H1 (cell line): ENCODE data around the gene GALNT18. TPM values are rescaled to one million over a fixed set of nuclear protein-coding genes. Genes with fewer than 3 reads are reported as not detected.

Experiments used
- CTCF ChIA-PET: fragments of 300-600 bp; sonication (Branson Sonifier 250); formaldehyde crosslinking; loops from one replicate; lab custom pipeline; 2021; ENCODE audit not compliant: partially characterized antibody; lab: Charles Lee
- POLR2A ChIA-PET: fragments of 300-600 bp; sonication (Branson Sonifier 250); formaldehyde crosslinking; loops from one replicate; lab custom pipeline; 2021; ENCODE audit warnings: inconsistent platforms; ENCODE audit not compliant: partially characterized antibody; lab: Charles Lee
- DNase-seq, 2 experiments: peaks; one replicate each; pipeline versions ENCODE4 v3.0.0 to v3.0.0-alpha.2; 2010 to 2022; ENCODE audit warnings: low spot score in 2 of 2, low read depth in 1 of 2, mixed read lengths in 1 of 2
- FAIRE-seq: peaks from 2 replicates; lab custom pipeline; 2011; peaks lifted over from hg19 to GRCh38; lab: Jason Lieb, UNC
- H2AFZ ChIP-seq: 2 replicates; pipeline ENCODE4 v1.8.1; 2012; ENCODE audit warnings: low read length, inconsistent platforms
- H2AK5ac ChIP-seq: 2 replicates; pipeline ENCODE4 v1.6.1; 2013; ENCODE audit warnings: low read depth, low read length
- H2BK120ac ChIP-seq: replicated peaks from 2 replicates; pipeline ENCODE3; 2013; ENCODE audit warnings: low read depth, low read length, inconsistent platforms
- H2BK12ac ChIP-seq: 2 replicates; pipeline ENCODE4 v1.6.1; 2013; ENCODE audit warnings: low read depth, low read length
- H2BK15ac ChIP-seq: 2 replicates; pipeline ENCODE4 v1.6.1; 2013; ENCODE audit warnings: low read length
- H2BK20ac ChIP-seq: 2 replicates; pipeline ENCODE4 v1.6.1; 2013; ENCODE audit warnings: low read length
- H2BK5ac ChIP-seq: 2 replicates; pipeline ENCODE4 v1.6.1; 2013; ENCODE audit warnings: low read depth, low read length
- H3K14ac ChIP-seq: 2 replicates; pipeline ENCODE4 v1.6.1; 2013; ENCODE audit warnings: inconsistent platforms; ENCODE audit not compliant: insufficient read length
- H3K18ac ChIP-seq: 2 replicates; pipeline ENCODE4 v1.6.1; 2013; ENCODE audit warnings: low read length; ENCODE audit errors: extremely low read depth
- H3K23ac ChIP-seq: 2 replicates; pipeline ENCODE4 v1.6.1; 2013; ENCODE audit warnings: inconsistent platforms; ENCODE audit not compliant: insufficient read length
- H3K23me2 ChIP-seq: 2 replicates; pipeline ENCODE4 v1.6.1; 2013; ENCODE audit warnings: low read depth, low read length
- H3K27ac ChIP-seq: 2 replicates; pipeline ENCODE4 v1.6.1; 2011; ENCODE audit warnings: low read depth, low read length, inconsistent platforms
- H3K27me3 ChIP-seq, 4 experiments: replicated peaks in 1 of 4; 1 replicate in 1 of 4; 2 replicates in 3 of 4; pipeline versions ENCODE4 v1.6.1 to v1.8.1; 2011 to 2013; ENCODE audit warnings: low read length in 3 of 4, mild to moderate bottlenecking in 3 of 4, inconsistent platforms in 2 of 4, mixed read lengths in 2 of 4, moderate library complexity in 1 of 4; ENCODE audit not compliant: control insufficient read depth in 3 of 4, insufficient read depth in 3 of 4; ENCODE audit errors: extremely low read depth in 1 of 4
- H3K36me3 ChIP-seq, 4 experiments: 2 replicates each; pipeline versions ENCODE4 v1.6.1 to v1.8.1; 2011 to 2013; ENCODE audit warnings: mild to moderate bottlenecking in 4 of 4, low read length in 3 of 4, moderate library complexity in 2 of 4, control low read depth in 1 of 4, inconsistent platforms in 1 of 4; ENCODE audit not compliant: insufficient read depth in 4 of 4, control insufficient read depth in 2 of 4
- H3K4ac ChIP-seq: replicated peaks from 2 replicates; pipeline ENCODE3; 2013; ENCODE audit warnings: low read length, low read depth, mixed read lengths, inconsistent platforms; ENCODE audit not compliant: insufficient read length
- H3K4me1 ChIP-seq, 4 experiments: replicated peaks in 1 of 4; 1 replicate in 1 of 4; 2 replicates in 3 of 4; pipeline versions ENCODE4 v1.6.1 to v1.8.1; 2011 to 2013; ENCODE audit warnings: low read length in 3 of 4, inconsistent platforms in 2 of 4, mixed read lengths in 1 of 4; ENCODE audit not compliant: insufficient read depth in 4 of 4, control insufficient read depth in 3 of 4
- H3K4me2 ChIP-seq, 2 experiments: 2 replicates each; pipeline versions ENCODE4 v1.6.1 to v1.8.1; 2011 to 2013; ENCODE audit warnings: low read depth in 2 of 2, low read length in 2 of 2, control low read depth in 1 of 2, inconsistent platforms in 1 of 2, mild to moderate bottlenecking in 1 of 2; ENCODE audit not compliant: insufficient read depth in 1 of 2
- H3K4me3 ChIP-seq, 4 experiments: fragments of 200-600, 300-600 bp in 1 of 4; sonication (generic), shearing (Covaris generic), sonication (Bioruptor Twin) in 1 of 4; 2 replicates each; pipeline versions ENCODE4 v1.5.1 to v1.8.1; 2011 to 2016; ENCODE audit warnings: low read length in 4 of 4, low read depth in 3 of 4, control low read depth in 2 of 4, inconsistent platforms in 2 of 4, mild to moderate bottlenecking in 2 of 4, mixed read lengths in 1 of 4, moderate library complexity in 1 of 4; ENCODE audit not compliant: insufficient read depth in 2 of 4; ENCODE audit errors: extremely low read depth in 1 of 4
- H3K56ac ChIP-seq: replicated peaks from 2 replicates; pipeline ENCODE3; 2013; ENCODE audit warnings: low read depth, mild to moderate bottlenecking, mixed read lengths, low read length, inconsistent platforms; ENCODE audit not compliant: insufficient read length
- H3K79me1 ChIP-seq: 2 replicates; pipeline ENCODE4 v1.6.1; 2013; ENCODE audit warnings: low read depth, low read length, control low read depth
- H3K79me2 ChIP-seq, 2 experiments: 2 replicates each; pipeline versions ENCODE4 v1.6.1 to v1.8.1; 2012 to 2013; ENCODE audit warnings: low read length in 2 of 2, mild to moderate bottlenecking in 2 of 2, inconsistent platforms in 1 of 2; ENCODE audit not compliant: insufficient read depth in 2 of 2, control insufficient read depth in 1 of 2
- H3K9ac ChIP-seq, 4 experiments: replicated peaks in 1 of 4; 1 replicate in 1 of 4; 2 replicates in 3 of 4; pipeline versions ENCODE4 v1.6.1 to v1.8.1; 2011 to 2013; ENCODE audit warnings: low read depth in 3 of 4, low read length in 3 of 4, control low read depth in 2 of 4, mild to moderate bottlenecking in 2 of 4, moderate library complexity in 2 of 4, inconsistent platforms in 1 of 4; ENCODE audit errors: extremely low read depth in 1 of 4
- H3K9me3 ChIP-seq, 2 experiments: 2 replicates each; pipeline versions ENCODE4 v1.6.1 to v1.8.1; 2012 to 2013; ENCODE audit warnings: mild to moderate bottlenecking in 2 of 2, moderate library complexity in 2 of 2, control low read depth in 1 of 2, inconsistent platforms in 1 of 2, low read depth in 1 of 2, low read length in 1 of 2, mixed read lengths in 1 of 2; ENCODE audit not compliant: insufficient read depth in 2 of 2
- H4K20me1 ChIP-seq, 2 experiments: replicated peaks in 1 of 2; 2 replicates each; pipeline versions ENCODE3 to v1.8.1; 2011 to 2013; ENCODE audit warnings: inconsistent platforms in 2 of 2, low read length in 2 of 2, mild to moderate bottlenecking in 1 of 2; ENCODE audit not compliant: insufficient read depth in 2 of 2, control insufficient read depth in 1 of 2
- H4K5ac ChIP-seq: 2 replicates; pipeline ENCODE4 v1.6.1; 2013; ENCODE audit warnings: low read length, low read depth, mixed read lengths, inconsistent platforms; ENCODE audit not compliant: insufficient read length
- H4K8ac ChIP-seq: 2 replicates; pipeline ENCODE4 v1.8.0; 2013; ENCODE audit warnings: mild to moderate bottlenecking, moderate library complexity, low read length, inconsistent platforms; ENCODE audit not compliant: insufficient read depth; ENCODE audit errors: extremely low read depth
- H4K91ac ChIP-seq: replicated peaks from 2 replicates; pipeline ENCODE3; 2013; ENCODE audit warnings: low read length, mixed read lengths, inconsistent platforms; ENCODE audit not compliant: insufficient read length
- CBX5 ChIP-seq: fragments of 300-800, 300-1000 bp; sonication (generic); IDR thresholded peaks from 2 replicates; pipeline ENCODE4 v1.7.1; 2016; ENCODE audit warnings: antibody characterized with exemption, low read length, low read depth
- EP300 ChIP-seq, 2 experiments: IDR thresholded peaks; 1 replicate in 1 of 2; 2 replicates in 1 of 2; pipeline ENCODE4 v1.6.1; 2011 to 2012; ENCODE audit warnings: low read depth in 2 of 2, low read length in 2 of 2, mild to moderate bottlenecking in 2 of 2, borderline replicate concordance in 1 of 2, inconsistent platforms in 1 of 2, moderate library complexity in 1 of 2
- EZH2 ChIP-seq: fragments of 200-600 bp; sonication (generic); IDR thresholded peaks from 2 replicates; pipeline ENCODE4 v1.7.1; 2012; ENCODE audit warnings: low read depth, mild to moderate bottlenecking, moderate library complexity, low read length, inconsistent platforms; ENCODE audit not compliant: severe bottlenecking
- HDAC6 ChIP-seq: IDR thresholded peaks from one replicate; pipeline ENCODE4 v1.7.1; 2012; ENCODE audit warnings: low read depth, mild to moderate bottlenecking, inconsistent platforms, low read length, moderate library complexity
- KDM5A ChIP-seq: fragments of 200-600 bp; IDR thresholded peaks from 2 replicates; pipeline ENCODE4 v1.7.1; 2012; ENCODE audit warnings: mild to moderate bottlenecking, low read length, inconsistent platforms, mixed read lengths
- MAX ChIP-seq: IDR thresholded peaks from 2 replicates; pipeline ENCODE4 v1.6.1; 2012; ENCODE audit warnings: inconsistent platforms
- POLR2AphosphoS5 ChIP-seq: IDR thresholded peaks from 2 replicates; pipeline ENCODE4 v1.6.1; 2011; ENCODE audit warnings: low read depth, low read length
- SAP30 ChIP-seq: fragments of 300-600 bp; sonication (generic); IDR thresholded peaks from 2 replicates; pipeline ENCODE4 v1.7.1; 2012; ENCODE audit warnings: low read length, moderate library complexity, mild to moderate bottlenecking, inconsistent platforms; ENCODE audit not compliant: insufficient read depth, insufficient replicate concordance
- USF2 ChIP-seq: IDR thresholded peaks from 2 replicates; pipeline ENCODE4 v1.6.1; 2011; ENCODE audit warnings: low read length, improper control_type of control experiment
- WGBS, 2 experiments: shearing (Covaris generic) in 1 of 2; methylation state at CpG; one replicate each; pipeline versions ENCODE4 v1.1.6 to v1.1.7; 2013 to 2015; ENCODE audit warnings: low lambda C conversion rate in 2 of 2, mixed read lengths in 2 of 2, inconsistent platforms in 1 of 2, low coverage in 1 of 2, missing lambda C conversion rate in 1 of 2; ENCODE audit not compliant: insufficient replicate concordance in 2 of 2, insufficient coverage in 1 of 2, insufficient read length in 1 of 2; ENCODE audit errors: extremely low coverage in 1 of 2, missing lambda C conversion rate in 1 of 2; 5-methylcytosine and 5-hydroxymethylcytosine counted together
- polyA plus RNA-seq, 7 experiments: library from polyadenylated mRNA; depleted of rRNA in 3 of 7; stranded (reverse) in 5 of 7; unstranded in 2 of 7; fragments of >200 nt in 5 of 7; fragments of 200-250 nt in 2 of 7; gene quantifications; 1 replicate in 5 of 7; 2 replicates in 1 of 7; 4 replicates in 1 of 7; pipeline versions ENCODE4 v1.2.1 to v1.2.3, GENCODE V29; 2011 to 2013; ENCODE audit warnings: missing spikeins in 2 of 7, mixed read lengths in 2 of 7
- total RNA-seq: library from RNA; stranded (reverse); fragmentation: NEBNext Ultra II Directional; extraction: Animal tissue kit (Norgen Biotek cat#: 25700); gene quantifications from 2 replicates; pipeline ENCODE4 v1.2.1, GENCODE V29; 2021

The GALNT18 gene
- total and polyA plus RNA-seq, 2 of the 8 experiments (the other 6 are each of a cell fraction or from before 2014, with no cell fraction given) = 6.0 to 9.4 TPM

GRCh38 chr11:11312738-11313137, 309.1 kb downstream of the GALNT18 start:
- Histone ChIP-seq H3K23me2 (no peaks in the 10 kb centered on the region), H2AK5ac (no peak overlapping the region), H3K14ac (no peak overlapping the region), H3K4me2 (no peak overlapping the region), H2BK15ac (no peak overlapping the region), H3K9me3 (no peaks in the 10 kb centered on the region), H3K27ac (no peak overlapping the region), H2BK20ac (no peak overlapping the region), H2AFZ (no peak overlapping the region), H2BK5ac (no peak overlapping the region), H3K18ac (no peak overlapping the region), H4K5ac (no peak overlapping the region), H3K56ac (no peak overlapping the region), H2BK120ac (no peak overlapping the region), H3K4ac (no peak overlapping the region), H3K4me3 (no peak overlapping the region), H4K91ac (no peak overlapping the region), H3K23ac (no peak overlapping the region), H3K79me2 (no peaks in the 10 kb centered on the region), H3K79me1 (no peaks in the 10 kb centered on the region), H3K4me1 (no peaks in the 10 kb centered on the region), H2BK12ac (no peak overlapping the region), H3K9ac (no peak overlapping the region), H3K36me3 (no peaks in the 10 kb centered on the region), H4K20me1 (no peaks in the 10 kb centered on the region), H3K27me3 (0 out of 7 replicates have a peak, but pooled peaks cover 0 to 2% (median 0%) of the 10 kb centered on the region in 4 experiments), H4K8ac (no peak overlapping the region)
- no peak for FAIRE-seq
- DNase-seq = no peak
- ChIA-PET POLR2A (no interaction called here), CTCF (interaction anchor here (0.9 to 3.1 kb wide), 6 partner anchors 8 to 379 kb away, joined by 3 to 12 read pairs (median 3); no protein-coding TSS in a partner anchor)
- 90% methylated on average over 1 of the region's 1 CpG; no CpG with 5 or more reads in 1 of the 2 experiments for WGBS, 2 experiments
- no peak for TF ChIP-seq USF2
- TF ChIP-seq HDAC6 = no peak
- no peak for TF ChIP-seq KDM5A
- no peak for TF ChIP-seq MAX
- TF ChIP-seq EZH2 = no peak
- TF ChIP-seq SAP30 = no peak
- TF ChIP-seq CBX5 = no peak
- TF ChIP-seq EP300 (IDR thresholded peaks at IDR 0.05; ENCODE audit: borderline replicate concordance in 1 of 2, low read depth in 2 of 2, low read length in 2 of 2) = no peak
- no peak for TF ChIP-seq POLR2AphosphoS5
